Epidermal melanocyte (primary cell): ENCODE measurements around the gene SERPINA9.
"Not testable (repeated sequence)": the region's sequence is repeated elsewhere in the genome, so short reads cannot be mapped to it uniquely, and the experiment has no call there.

Experiments used
- DNase-seq: peaks from one replicate; pipeline ENCODE4 v3.0.0; 2011; ENCODE audit warnings: low spot score; ENCODE audit not compliant: insufficient read length

Gene SERPINA9

GRCh38 chr14:94427016-94427613, 48.9 kb downstream of the SERPINA9 start:
- no peak for DNase-seq

GRCh38 chr14:94426526-94426925, 49.5 kb downstream of the SERPINA9 start:
- no peak for DNase-seq

GRCh38 chr14:94424371-94424770, 51.6 kb downstream of the SERPINA9 start:
- DNase-seq, result no peak

GRCh38 chr14:94423453-94424056, 52.4 kb downstream of the SERPINA9 start:
- DNase-seq, result no peak

- no peak for DNase-seq
These were observed 54.7 kb downstream of the SERPINA9 start for GRCh38 chr14:94421316-94421715.

- not testable (repeated sequence) for DNase-seq
These were observed 58.3 kb downstream of the SERPINA9 start for GRCh38 chr14:94417497-94418205.
